ENCODE data around the gene ANK3. TPM values are rescaled to one million over a fixed set of nuclear protein-coding genes. Genes with fewer than 3 reads are reported as not detected.

ANK3 gene
- total and polyA plus RNA-seq, 2 experiments from 2014 or later = 46.5 to 85.2 TPM

DNA sequence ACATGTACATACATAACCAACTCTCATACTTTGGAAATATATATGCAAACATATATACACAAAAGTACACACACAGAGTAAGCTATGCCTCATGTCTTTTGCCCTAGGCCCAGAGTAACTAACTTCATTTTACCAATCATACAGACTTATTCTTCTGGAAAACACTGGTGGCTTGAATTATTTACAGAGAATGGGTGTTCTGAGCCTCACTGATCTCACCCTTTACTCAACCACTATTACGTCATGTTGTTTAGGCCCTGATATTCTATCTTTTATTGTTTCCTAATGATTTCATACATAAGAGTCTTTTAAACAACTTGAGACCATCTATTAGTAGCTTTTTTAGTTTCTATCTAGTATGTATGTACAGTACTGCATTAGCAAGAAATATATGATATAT, 43.0 kb downstream of the ANK3 start:
- Histone ChIP-seq H3K27ac (ENCODE audit: low read depth) (no peak overlapping the region), H2AFZ (no peak overlapping the region), H4K20me1 (replicated peaks; ENCODE audit: insufficient read depth) (no peaks in the 10 kb centered on the region), H3K4me2 (no peak overlapping the region), H3K79me2 (replicated peaks; ENCODE audit: insufficient read depth) (no peaks in the 10 kb centered on the region), H3K36me3 (ENCODE audit: insufficient read depth) (no peaks in the 10 kb centered on the region), H3K4me1 (ENCODE audit: insufficient read depth) (peaks cover 25% of the 10 kb centered on the region; the same call in 1 of the 2 replicates), H3K9me2 (ENCODE audit: insufficient read depth) (no peaks in the 10 kb centered on the region), H3F3A (replicated peaks; ENCODE audit: low read depth) (no peaks in the 10 kb centered on the region), H3K27me3 (ENCODE audit: insufficient read depth) (no peaks in the 10 kb centered on the region), H3K4me3 (no peak overlapping the region)
- H3K4me1 Mint-ChIP-seq = peaks cover 33% of the 10 kb centered on the region
- TF ChIP-seq STAT1 (IDR thresholded peaks at IDR 0.05; ENCODE audit: unreplicated experiment) = no peak
- TF ChIP-seq EZH2phosphoT487 (IDR thresholded peaks at IDR 0.05; ENCODE audit: unreplicated experiment) = no peak
- TF ChIP-seq ZNF331 (CRISPR knock-in tag; IDR thresholded peaks at IDR 0.05; ENCODE audit: low read depth) = no peak
- TF ChIP-seq, protein P1, sequence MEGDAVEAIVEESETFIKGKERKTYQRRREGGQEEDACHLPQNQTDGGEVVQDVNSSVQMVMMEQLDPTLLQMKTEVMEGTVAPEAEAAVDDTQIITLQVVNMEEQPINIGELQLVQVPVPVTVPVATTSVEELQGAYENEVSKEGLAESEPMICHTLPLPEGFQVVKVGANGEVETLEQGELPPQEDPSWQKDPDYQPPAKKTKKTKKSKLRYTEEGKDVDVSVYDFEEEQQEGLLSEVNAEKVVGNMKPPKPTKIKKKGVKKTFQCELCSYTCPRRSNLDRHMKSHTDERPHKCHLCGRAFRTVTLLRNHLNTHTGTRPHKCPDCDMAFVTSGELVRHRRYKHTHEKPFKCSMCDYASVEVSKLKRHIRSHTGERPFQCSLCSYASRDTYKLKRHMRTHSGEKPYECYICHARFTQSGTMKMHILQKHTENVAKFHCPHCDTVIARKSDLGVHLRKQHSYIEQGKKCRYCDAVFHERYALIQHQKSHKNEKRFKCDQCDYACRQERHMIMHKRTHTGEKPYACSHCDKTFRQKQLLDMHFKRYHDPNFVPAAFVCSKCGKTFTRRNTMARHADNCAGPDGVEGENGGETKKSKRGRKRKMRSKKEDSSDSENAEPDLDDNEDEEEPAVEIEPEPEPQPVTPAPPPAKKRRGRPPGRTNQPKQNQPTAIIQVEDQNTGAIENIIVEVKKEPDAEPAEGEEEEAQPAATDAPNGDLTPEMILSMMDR (conservative IDR thresholded peaks at IDR 0.05; ENCODE audit: low read depth in 2 of 2) = no peak
- TF ChIP-seq, protein P2, sequence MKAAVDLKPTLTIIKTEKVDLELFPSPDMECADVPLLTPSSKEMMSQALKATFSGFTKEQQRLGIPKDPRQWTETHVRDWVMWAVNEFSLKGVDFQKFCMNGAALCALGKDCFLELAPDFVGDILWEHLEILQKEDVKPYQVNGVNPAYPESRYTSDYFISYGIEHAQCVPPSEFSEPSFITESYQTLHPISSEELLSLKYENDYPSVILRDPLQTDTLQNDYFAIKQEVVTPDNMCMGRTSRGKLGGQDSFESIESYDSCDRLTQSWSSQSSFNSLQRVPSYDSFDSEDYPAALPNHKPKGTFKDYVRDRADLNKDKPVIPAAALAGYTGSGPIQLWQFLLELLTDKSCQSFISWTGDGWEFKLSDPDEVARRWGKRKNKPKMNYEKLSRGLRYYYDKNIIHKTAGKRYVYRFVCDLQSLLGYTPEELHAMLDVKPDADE (IDR thresholded peaks at IDR 0.05) = no peak
- no peak for TF ChIP-seq JUNB (IDR thresholded peaks at IDR 0.05; ENCODE audit: unreplicated experiment)
- TF ChIP-seq, protein P3, sequence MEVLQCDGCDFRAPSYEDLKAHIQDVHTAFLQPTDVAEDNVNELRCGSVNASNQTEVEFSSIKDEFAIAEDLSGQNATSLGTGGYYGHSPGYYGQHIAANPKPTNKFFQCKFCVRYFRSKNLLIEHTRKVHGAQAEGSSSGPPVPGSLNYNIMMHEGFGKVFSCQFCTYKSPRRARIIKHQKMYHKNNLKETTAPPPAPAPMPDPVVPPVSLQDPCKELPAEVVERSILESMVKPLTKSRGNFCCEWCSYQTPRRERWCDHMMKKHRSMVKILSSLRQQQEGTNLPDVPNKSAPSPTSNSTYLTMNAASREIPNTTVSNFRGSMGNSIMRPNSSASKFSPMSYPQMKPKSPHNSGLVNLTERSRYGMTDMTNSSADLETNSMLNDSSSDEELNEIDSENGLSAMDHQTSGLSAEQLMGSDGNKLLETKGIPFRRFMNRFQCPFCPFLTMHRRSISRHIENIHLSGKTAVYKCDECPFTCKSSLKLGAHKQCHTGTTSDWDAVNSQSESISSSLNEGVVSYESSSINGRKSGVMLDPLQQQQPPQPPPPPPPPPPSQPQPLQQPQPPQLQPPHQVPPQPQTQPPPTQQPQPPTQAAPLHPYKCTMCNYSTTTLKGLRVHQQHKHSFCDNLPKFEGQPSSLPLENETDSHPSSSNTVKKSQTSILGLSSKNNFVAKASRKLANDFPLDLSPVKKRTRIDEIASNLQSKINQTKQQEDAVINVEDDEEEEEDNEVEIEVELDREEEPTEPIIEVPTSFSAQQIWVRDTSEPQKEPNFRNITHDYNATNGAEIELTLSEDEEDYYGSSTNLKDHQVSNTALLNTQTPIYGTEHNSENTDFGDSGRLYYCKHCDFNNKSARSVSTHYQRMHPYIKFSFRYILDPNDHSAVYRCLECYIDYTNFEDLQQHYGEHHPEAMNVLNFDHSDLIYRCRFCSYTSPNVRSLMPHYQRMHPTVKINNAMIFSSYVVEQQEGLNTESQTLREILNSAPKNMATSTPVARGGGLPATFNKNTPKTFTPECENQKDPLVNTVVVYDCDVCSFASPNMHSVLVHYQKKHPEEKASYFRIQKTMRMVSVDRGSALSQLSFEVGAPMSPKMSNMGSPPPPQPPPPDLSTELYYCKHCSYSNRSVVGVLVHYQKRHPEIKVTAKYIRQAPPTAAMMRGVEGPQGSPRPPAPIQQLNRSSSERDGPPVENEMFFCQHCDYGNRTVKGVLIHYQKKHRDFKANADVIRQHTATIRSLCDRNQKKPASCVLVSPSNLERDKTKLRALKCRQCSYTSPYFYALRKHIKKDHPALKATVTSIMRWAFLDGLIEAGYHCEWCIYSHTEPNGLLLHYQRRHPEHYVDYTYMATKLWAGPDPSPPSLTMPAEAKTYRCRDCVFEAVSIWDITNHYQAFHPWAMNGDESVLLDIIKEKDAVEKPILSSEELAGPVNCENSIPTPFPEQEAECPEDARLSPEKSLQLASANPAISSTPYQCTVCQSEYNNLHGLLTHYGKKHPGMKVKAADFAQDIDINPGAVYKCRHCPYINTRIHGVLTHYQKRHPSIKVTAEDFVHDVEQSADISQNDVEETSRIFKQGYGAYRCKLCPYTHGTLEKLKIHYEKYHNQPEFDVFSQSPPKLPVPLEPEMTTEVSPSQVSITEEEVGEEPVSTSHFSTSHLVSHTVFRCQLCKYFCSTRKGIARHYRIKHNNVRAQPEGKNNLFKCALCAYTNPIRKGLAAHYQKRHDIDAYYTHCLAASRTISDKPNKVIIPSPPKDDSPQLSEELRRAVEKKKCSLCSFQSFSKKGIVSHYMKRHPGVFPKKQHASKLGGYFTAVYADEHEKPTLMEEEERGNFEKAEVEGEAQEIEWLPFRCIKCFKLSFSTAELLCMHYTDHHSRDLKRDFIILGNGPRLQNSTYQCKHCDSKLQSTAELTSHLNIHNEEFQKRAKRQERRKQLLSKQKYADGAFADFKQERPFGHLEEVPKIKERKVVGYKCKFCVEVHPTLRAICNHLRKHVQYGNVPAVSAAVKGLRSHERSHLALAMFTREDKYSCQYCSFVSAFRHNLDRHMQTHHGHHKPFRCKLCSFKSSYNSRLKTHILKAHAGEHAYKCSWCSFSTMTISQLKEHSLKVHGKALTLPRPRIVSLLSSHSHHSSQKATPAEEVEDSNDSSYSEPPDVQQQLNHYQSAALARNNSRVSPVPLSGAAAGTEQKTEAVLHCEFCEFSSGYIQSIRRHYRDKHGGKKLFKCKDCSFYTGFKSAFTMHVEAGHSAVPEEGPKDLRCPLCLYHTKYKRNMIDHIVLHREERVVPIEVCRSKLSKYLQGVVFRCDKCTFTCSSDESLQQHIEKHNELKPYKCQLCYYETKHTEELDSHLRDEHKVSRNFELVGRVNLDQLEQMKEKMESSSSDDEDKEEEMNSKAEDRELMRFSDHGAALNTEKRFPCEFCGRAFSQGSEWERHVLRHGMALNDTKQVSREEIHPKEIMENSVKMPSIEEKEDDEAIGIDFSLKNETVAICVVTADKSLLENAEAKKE (CRISPR knock-in tag; IDR thresholded peaks at IDR 0.05) = no peak
- no peak for TF ChIP-seq ZNF114 (CRISPR knock-in tag; IDR thresholded peaks at IDR 0.05)
- TF ChIP-seq CREB1 (CRISPR knock-in tag; IDR thresholded peaks at IDR 0.05; ENCODE audit: low read depth) = no peak
- no peak for TF ChIP-seq POLR2AphosphoS5 (IDR thresholded peaks at IDR 0.05; ENCODE audit: low read depth)
- TF ChIP-seq, protein P4, sequence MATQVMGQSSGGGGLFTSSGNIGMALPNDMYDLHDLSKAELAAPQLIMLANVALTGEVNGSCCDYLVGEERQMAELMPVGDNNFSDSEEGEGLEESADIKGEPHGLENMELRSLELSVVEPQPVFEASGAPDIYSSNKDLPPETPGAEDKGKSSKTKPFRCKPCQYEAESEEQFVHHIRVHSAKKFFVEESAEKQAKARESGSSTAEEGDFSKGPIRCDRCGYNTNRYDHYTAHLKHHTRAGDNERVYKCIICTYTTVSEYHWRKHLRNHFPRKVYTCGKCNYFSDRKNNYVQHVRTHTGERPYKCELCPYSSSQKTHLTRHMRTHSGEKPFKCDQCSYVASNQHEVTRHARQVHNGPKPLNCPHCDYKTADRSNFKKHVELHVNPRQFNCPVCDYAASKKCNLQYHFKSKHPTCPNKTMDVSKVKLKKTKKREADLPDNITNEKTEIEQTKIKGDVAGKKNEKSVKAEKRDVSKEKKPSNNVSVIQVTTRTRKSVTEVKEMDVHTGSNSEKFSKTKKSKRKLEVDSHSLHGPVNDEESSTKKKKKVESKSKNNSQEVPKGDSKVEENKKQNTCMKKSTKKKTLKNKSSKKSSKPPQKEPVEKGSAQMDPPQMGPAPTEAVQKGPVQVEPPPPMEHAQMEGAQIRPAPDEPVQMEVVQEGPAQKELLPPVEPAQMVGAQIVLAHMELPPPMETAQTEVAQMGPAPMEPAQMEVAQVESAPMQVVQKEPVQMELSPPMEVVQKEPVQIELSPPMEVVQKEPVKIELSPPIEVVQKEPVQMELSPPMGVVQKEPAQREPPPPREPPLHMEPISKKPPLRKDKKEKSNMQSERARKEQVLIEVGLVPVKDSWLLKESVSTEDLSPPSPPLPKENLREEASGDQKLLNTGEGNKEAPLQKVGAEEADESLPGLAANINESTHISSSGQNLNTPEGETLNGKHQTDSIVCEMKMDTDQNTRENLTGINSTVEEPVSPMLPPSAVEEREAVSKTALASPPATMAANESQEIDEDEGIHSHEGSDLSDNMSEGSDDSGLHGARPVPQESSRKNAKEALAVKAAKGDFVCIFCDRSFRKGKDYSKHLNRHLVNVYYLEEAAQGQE (IDR thresholded peaks at IDR 0.05; ENCODE audit: unreplicated experiment) = no peak
- peaks cover 2% of the 10 kb centered on the region for H3K27me3 Mint-ChIP-seq (ENCODE audit: insufficient read depth, low read depth, poor library complexity)
- ATAC-seq (no peak), DNase-seq (ENCODE audit: low spot score) (no peak)
- H3K9me3 Mint-ChIP-seq = no peaks in the 10 kb centered on the region
- H3K4me3 Mint-ChIP-seq = no peak overlapping the region
- H3K36me3 Mint-ChIP-seq (ENCODE audit: low read depth) = no peaks in the 10 kb centered on the region
- H3K27ac Mint-ChIP-seq = no peak overlapping the region

All from GM23338 (cell line).